ENCODE data around the gene H1-8. TPM values are rescaled to one million over a fixed set of nuclear protein-coding genes. Genes with fewer than 3 reads are reported as not detected.

H1-8 gene
- total RNA-seq, 1 donor from 2014 or later = not detected

- peak overlapping the region; percentile 53 for H3K4me3 Mint-ChIP-seq (ENCODE audit: unreplicated experiment)
- no peaks in the 10 kb centered on the region for H3K9me3 Mint-ChIP-seq (ENCODE audit: low read depth)
- H3K27ac Mint-ChIP-seq (ENCODE audit: unreplicated experiment) = peak overlapping the region; percentile 99
- no peaks in the 10 kb centered on the region for H3K36me3 Mint-ChIP-seq (ENCODE audit: low read depth)
- no peaks in the 10 kb centered on the region for H3K27me3 Mint-ChIP-seq (ENCODE audit: low read depth)
- peaks cover 96% of the 10 kb centered on the region for H3K4me1 Mint-ChIP-seq (ENCODE audit: low read depth)
- no peak for TF ChIP-seq CTCF (IDR thresholded peaks at IDR 0.05)
- DNase-seq (ENCODE audit: low spot score) = no peak
Observed at GRCh38 chr3:129597087-129597999, 54.4 kb downstream of the H1-8 start.

- H3K27ac Mint-ChIP-seq (ENCODE audit: unreplicated experiment) = peak overlapping the region; percentile 99
- H3K4me3 Mint-ChIP-seq (ENCODE audit: unreplicated experiment) = peak overlapping the region; percentile 53
- no peaks in the 10 kb centered on the region for H3K36me3 Mint-ChIP-seq (ENCODE audit: low read depth)
- H3K4me1 Mint-ChIP-seq (ENCODE audit: low read depth) = peaks cover 98% of the 10 kb centered on the region
- TF ChIP-seq CTCF (IDR thresholded peaks at IDR 0.05) = no peak
- no peak for DNase-seq (ENCODE audit: low spot score)
- H3K9me3 Mint-ChIP-seq (ENCODE audit: low read depth) = no peaks in the 10 kb centered on the region
- no peaks in the 10 kb centered on the region for H3K27me3 Mint-ChIP-seq (ENCODE audit: low read depth)
Observed at GRCh38 chr3:129598000-129598381, 55.0 kb downstream of the H1-8 start.

- no peaks in the 10 kb centered on the region for H3K9me3 Mint-ChIP-seq (ENCODE audit: low read depth)
- peaks cover 98% of the 10 kb centered on the region for H3K4me1 Mint-ChIP-seq (ENCODE audit: low read depth)
- H3K27ac Mint-ChIP-seq (ENCODE audit: unreplicated experiment) = peak overlapping the region; percentile 99
- TF ChIP-seq CTCF (IDR thresholded peaks at IDR 0.05) = no peak
- no peak for DNase-seq (ENCODE audit: low spot score)
- no peaks in the 10 kb centered on the region for H3K36me3 Mint-ChIP-seq (ENCODE audit: low read depth)
- peak overlapping the region; percentile 53 for H3K4me3 Mint-ChIP-seq (ENCODE audit: unreplicated experiment)
- no peaks in the 10 kb centered on the region for H3K27me3 Mint-ChIP-seq (ENCODE audit: low read depth)
Observed at GRCh38 chr3:129598484-129598883, 55.5 kb downstream of the H1-8 start.

- Mint-ChIP-seq H3K4me1 (ENCODE audit: low read depth) (peaks cover 98% of the 10 kb centered on the region), H3K27ac (ENCODE audit: unreplicated experiment) (peak overlapping the region; percentile 99), H3K27me3 (ENCODE audit: low read depth) (no peaks in the 10 kb centered on the region), H3K36me3 (ENCODE audit: low read depth) (no peaks in the 10 kb centered on the region), H3K4me3 (ENCODE audit: unreplicated experiment) (peak overlapping the region; percentile 40), H3K9me3 (ENCODE audit: low read depth) (no peaks in the 10 kb centered on the region)
- TF ChIP-seq CTCF (IDR thresholded peaks at IDR 0.05) = no peak
- DNase-seq (ENCODE audit: low spot score) = no peak
Observed at GRCh38 chr3:129599073-129599472, 56.1 kb downstream of the H1-8 start.

GRCh38 chr3:129599607-129600006, 56.6 kb downstream of the H1-8 start:
- no peaks in the 10 kb centered on the region for H3K9me3 Mint-ChIP-seq (ENCODE audit: low read depth)
- peak overlapping the region; percentile 99 for H3K27ac Mint-ChIP-seq (ENCODE audit: unreplicated experiment)
- H3K4me3 Mint-ChIP-seq (ENCODE audit: unreplicated experiment) = peak overlapping the region; percentile 43
- TF ChIP-seq CTCF (IDR thresholded peaks at IDR 0.05) = no peak
- no peak for DNase-seq (ENCODE audit: low spot score)
- no peaks in the 10 kb centered on the region for H3K36me3 Mint-ChIP-seq (ENCODE audit: low read depth)
- no peaks in the 10 kb centered on the region for H3K27me3 Mint-ChIP-seq (ENCODE audit: low read depth)
- H3K4me1 Mint-ChIP-seq (ENCODE audit: low read depth) = peaks cover 97% of the 10 kb centered on the region
